PC-3 (cell line): ENCODE measurements around the gene MSI2.

Source experiments
- EZH2 ChIP-seq: fragments of 300-600 bp; sonication (generic); IDR thresholded peaks from one replicate; pipeline ENCODE4 v1.6.1; 2017; ENCODE audit warnings: antibody characterized with exemption, mild to moderate bottlenecking, low read length; ENCODE audit not compliant: unreplicated experiment
- EZH2phosphoT487 ChIP-seq: fragments of 300-600 bp; sonication (generic); IDR thresholded peaks from 2 replicates; pipeline ENCODE4 v1.6.1; 2018; ENCODE audit warnings: mild to moderate bottlenecking, antibody characterized with exemption, low read length, borderline replicate concordance
- TF ChIP-seq, protein P1 (sequence below): fragments of 300-600 bp; sonication (generic); conservative IDR thresholded peaks from 2 replicates; pipeline ENCODE4 v1.5.1; 2017; ENCODE audit warnings: antibody characterized with exemption, low read depth, mild to moderate bottlenecking, low read length

DNA sequence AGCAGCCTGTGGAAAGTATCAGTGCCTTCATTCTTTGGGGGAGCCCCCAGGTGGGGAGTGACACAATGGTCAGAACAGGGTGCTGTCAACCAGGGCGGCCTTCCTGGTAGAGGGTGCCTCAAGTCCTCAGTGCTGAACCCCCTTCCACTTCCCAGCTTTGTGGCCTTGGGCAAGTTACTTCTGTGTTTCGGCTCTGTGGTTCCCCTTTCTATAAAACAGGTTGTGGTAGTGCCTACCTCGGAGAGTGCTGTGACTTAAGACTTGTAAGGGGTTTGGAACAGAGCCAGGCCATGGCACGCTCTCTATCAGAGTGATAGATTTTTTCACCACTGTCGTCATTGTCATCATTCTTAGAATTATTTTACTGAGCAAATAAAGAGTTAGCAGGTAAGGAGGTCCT is 347.7 kb downstream of the MSI2 start:
- TF ChIP-seq EZH2 = no peak
- TF ChIP-seq, protein P1, sequence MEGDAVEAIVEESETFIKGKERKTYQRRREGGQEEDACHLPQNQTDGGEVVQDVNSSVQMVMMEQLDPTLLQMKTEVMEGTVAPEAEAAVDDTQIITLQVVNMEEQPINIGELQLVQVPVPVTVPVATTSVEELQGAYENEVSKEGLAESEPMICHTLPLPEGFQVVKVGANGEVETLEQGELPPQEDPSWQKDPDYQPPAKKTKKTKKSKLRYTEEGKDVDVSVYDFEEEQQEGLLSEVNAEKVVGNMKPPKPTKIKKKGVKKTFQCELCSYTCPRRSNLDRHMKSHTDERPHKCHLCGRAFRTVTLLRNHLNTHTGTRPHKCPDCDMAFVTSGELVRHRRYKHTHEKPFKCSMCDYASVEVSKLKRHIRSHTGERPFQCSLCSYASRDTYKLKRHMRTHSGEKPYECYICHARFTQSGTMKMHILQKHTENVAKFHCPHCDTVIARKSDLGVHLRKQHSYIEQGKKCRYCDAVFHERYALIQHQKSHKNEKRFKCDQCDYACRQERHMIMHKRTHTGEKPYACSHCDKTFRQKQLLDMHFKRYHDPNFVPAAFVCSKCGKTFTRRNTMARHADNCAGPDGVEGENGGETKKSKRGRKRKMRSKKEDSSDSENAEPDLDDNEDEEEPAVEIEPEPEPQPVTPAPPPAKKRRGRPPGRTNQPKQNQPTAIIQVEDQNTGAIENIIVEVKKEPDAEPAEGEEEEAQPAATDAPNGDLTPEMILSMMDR = no peak
- TF ChIP-seq EZH2phosphoT487 = no peak
